ENCODE measurements around the gene RBM17. TPM values are rescaled to one million over a fixed set of nuclear protein-coding genes. Genes with fewer than 3 reads are reported as not detected.

The RBM17 gene
- total RNA-seq, 1 experiment from 2014 or later = 28.4 TPM

DNA sequence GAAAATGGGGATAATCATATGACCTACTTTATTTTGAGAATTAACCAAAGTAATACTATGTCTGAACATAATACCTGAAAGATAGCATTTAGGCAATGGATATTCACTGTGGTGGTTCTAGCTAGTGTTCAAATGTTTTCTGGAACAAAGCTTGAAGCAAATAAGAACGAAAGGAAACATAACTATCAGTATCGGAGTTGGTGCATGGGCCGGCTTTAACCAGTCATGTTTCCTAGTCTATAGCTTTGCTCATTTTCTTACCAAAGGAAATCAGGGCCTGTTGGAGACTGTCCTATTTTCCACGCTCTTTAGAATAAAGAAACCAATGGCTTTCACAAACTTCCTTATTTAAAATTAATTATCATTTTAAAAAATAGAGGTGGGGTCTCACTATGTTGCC, 35.5 kb upstream of the RBM17 start:
- peaks cover 6% of the 10 kb centered on the region; the same call in 1 of the 2 replicates for H3K4me1 ChIP-seq (ENCODE audit: insufficient read depth, low read length)
- no peak overlapping the region for H3K4me2 ChIP-seq (ENCODE audit: low read length)
- ChIA-PET POLR2A (ENCODE audit: unreplicated experiment) (no interaction called here), CTCF (no interaction called here)
- H3K27me3 ChIP-seq (ENCODE audit: low read length) = no peaks in the 10 kb centered on the region
- no peaks in the 10 kb centered on the region for H3F3A ChIP-seq (ENCODE audit: low read length, unreplicated experiment)
- no peaks in the 10 kb centered on the region for H3K79me2 ChIP-seq (ENCODE audit: low read length)
- DNase-seq (no peak), ATAC-seq (no peak)
- H3K27ac ChIP-seq (ENCODE audit: low read length) = no peak overlapping the region
- no peaks in the 10 kb centered on the region for H3K36me3 ChIP-seq (ENCODE audit: low read depth, low read length)
- no peaks in the 10 kb centered on the region for H3K9me3 ChIP-seq (ENCODE audit: low read length)
- intact Hi-C loops (cut with micrococcal nuclease) = loop anchor here (5.0 kb wide), 1 partner anchor 41 kb away; no protein-coding TSS in a partner anchor
- TF ChIP-seq EZH2phosphoT487 (IDR thresholded peaks at IDR 0.05; ENCODE audit: borderline replicate concordance, low read length) = no peak
- no peak for TF ChIP-seq EZH2 (IDR thresholded peaks at IDR 0.05; ENCODE audit: low read length, unreplicated experiment)
- TF ChIP-seq, protein P1, sequence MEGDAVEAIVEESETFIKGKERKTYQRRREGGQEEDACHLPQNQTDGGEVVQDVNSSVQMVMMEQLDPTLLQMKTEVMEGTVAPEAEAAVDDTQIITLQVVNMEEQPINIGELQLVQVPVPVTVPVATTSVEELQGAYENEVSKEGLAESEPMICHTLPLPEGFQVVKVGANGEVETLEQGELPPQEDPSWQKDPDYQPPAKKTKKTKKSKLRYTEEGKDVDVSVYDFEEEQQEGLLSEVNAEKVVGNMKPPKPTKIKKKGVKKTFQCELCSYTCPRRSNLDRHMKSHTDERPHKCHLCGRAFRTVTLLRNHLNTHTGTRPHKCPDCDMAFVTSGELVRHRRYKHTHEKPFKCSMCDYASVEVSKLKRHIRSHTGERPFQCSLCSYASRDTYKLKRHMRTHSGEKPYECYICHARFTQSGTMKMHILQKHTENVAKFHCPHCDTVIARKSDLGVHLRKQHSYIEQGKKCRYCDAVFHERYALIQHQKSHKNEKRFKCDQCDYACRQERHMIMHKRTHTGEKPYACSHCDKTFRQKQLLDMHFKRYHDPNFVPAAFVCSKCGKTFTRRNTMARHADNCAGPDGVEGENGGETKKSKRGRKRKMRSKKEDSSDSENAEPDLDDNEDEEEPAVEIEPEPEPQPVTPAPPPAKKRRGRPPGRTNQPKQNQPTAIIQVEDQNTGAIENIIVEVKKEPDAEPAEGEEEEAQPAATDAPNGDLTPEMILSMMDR (conservative IDR thresholded peaks at IDR 0.05; ENCODE audit: low read depth, low read length) = no peak
- H2AFZ ChIP-seq (ENCODE audit: low read length) = no peak overlapping the region
- no peak overlapping the region for H3K9ac ChIP-seq (ENCODE audit: low read length)
- H3K9me2 ChIP-seq (replicated peaks; ENCODE audit: low read length) = no peaks in the 10 kb centered on the region
- BruUV-seq (replicated peaks) = no TSS peak
- no peaks in the 10 kb centered on the region for H4K20me1 ChIP-seq (ENCODE audit: low read length)
- no peak overlapping the region for H3K4me3 ChIP-seq (ENCODE audit: low read length)

DNA sequence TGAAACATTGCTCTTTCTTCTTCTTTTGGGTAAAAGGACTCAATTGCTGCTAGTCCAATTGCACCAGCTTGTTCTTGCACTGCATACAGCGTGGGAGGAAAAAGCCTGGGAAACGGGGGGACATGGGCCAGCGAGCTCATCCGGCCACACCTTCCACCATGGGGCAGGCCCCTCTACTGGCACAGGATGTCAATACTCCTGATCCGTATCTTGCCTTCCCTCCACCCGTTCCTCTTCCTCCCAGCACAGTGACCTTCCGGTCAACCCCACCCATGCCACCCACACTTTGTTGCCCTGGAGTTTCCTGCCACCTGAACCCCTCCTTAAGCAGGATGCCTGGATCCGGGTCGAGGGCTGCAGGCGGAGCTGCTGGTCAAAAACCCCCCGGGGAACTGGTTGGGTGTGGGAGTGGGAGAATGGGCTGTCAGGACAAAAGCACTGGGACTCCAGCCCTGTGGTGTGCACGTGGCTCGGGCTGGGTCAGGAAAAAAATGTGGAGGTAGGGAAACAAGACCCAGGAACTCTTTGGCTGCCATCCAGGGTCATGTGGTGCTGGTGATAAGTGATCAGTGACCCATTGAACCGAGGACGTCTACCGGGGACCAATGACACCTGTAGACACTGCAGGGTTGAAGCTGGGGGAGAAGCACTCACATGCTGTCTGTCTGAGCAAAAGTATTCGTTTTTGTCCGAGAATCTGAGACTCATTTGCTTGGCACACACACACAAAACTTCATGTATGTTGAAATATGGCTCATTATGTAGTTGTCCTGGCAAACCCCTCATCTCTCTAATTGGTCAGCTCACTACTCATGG, 34.8 kb upstream of the RBM17 start:
- POLR2A ChIA-PET (ENCODE audit: unreplicated experiment) = no interaction called here
- CTCF ChIA-PET = no interaction called here
- no peaks in the 10 kb centered on the region for H3K79me2 ChIP-seq (ENCODE audit: low read length)
- no peaks in the 10 kb centered on the region for H3K9me2 ChIP-seq (replicated peaks; ENCODE audit: low read length)
- ATAC-seq = no peak
- no peaks in the 10 kb centered on the region for H3K27me3 ChIP-seq (ENCODE audit: low read length)
- H3K4me1 ChIP-seq (ENCODE audit: insufficient read depth, low read length) = peaks cover 6% of the 10 kb centered on the region; the same call in 1 of the 2 replicates
- no peak overlapping the region for H3K4me2 ChIP-seq (ENCODE audit: low read length)
- H3K9me3 ChIP-seq (ENCODE audit: low read length) = no peaks in the 10 kb centered on the region
- no peak overlapping the region for H3K9ac ChIP-seq (ENCODE audit: low read length)
- TF ChIP-seq, protein P1 (conservative IDR thresholded peaks at IDR 0.05; ENCODE audit: low read depth, low read length) = no peak
- intact Hi-C loops (cut with micrococcal nuclease) = loop anchor here (5.0 kb wide), 1 partner anchor 42 kb away; no protein-coding TSS in a partner anchor
- no peak overlapping the region for H2AFZ ChIP-seq (ENCODE audit: low read length)
- H4K20me1 ChIP-seq (ENCODE audit: low read length) = no peaks in the 10 kb centered on the region
- DNase-seq = no peak
- no peak overlapping the region for H3K4me3 ChIP-seq (ENCODE audit: low read length)
- no TSS peak for BruUV-seq (replicated peaks)
- no peak overlapping the region for H3K27ac ChIP-seq (ENCODE audit: low read length)
- H3F3A ChIP-seq (ENCODE audit: low read length, unreplicated experiment) = no peaks in the 10 kb centered on the region
- H3K36me3 ChIP-seq (ENCODE audit: low read depth, low read length) = no peaks in the 10 kb centered on the region

DNA sequence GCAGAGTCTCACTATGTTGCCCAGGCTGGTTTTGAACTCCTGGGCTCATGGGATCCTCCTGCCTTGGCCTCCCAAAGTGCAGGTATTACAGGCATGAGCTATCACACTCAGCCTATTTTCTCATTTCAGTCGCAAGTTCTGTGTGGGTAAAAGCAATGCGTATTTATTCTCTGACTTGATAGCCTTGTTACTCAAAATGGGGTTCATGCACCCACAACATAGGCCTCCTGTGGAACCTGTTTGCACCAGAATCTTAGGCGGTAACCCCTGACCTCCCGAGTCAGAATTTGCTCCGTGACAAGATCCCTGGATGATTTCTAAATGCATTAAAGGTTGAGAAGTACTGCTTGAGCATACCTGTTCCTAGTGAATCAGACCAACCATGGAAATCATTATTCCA, 34.0 kb upstream of the RBM17 start:
- TF ChIP-seq EZH2phosphoT487 (IDR thresholded peaks at IDR 0.05; ENCODE audit: borderline replicate concordance, low read length) (no peak), EZH2 (IDR thresholded peaks at IDR 0.05; ENCODE audit: low read length, unreplicated experiment) (no peak)
- TF ChIP-seq, protein P1 (conservative IDR thresholded peaks at IDR 0.05; ENCODE audit: low read depth, low read length) = no peak
- Histone ChIP-seq H3K36me3 (ENCODE audit: low read depth, low read length) (no peaks in the 10 kb centered on the region), H2AFZ (ENCODE audit: low read length) (no peak overlapping the region), H3K9ac (ENCODE audit: low read length) (no peak overlapping the region), H4K20me1 (ENCODE audit: low read length) (no peaks in the 10 kb centered on the region), H3K27me3 (ENCODE audit: low read length) (no peaks in the 10 kb centered on the region), H3K4me3 (ENCODE audit: low read length) (no peak overlapping the region), H3K9me3 (ENCODE audit: low read length) (no peaks in the 10 kb centered on the region), H3K9me2 (replicated peaks; ENCODE audit: low read length) (no peaks in the 10 kb centered on the region), H3K4me2 (ENCODE audit: low read length) (no peak overlapping the region), H3K4me1 (ENCODE audit: insufficient read depth, low read length) (peaks cover 6% of the 10 kb centered on the region; the same call in 1 of the 2 replicates), H3K79me2 (ENCODE audit: low read length) (no peaks in the 10 kb centered on the region), H3F3A (ENCODE audit: low read length, unreplicated experiment) (no peaks in the 10 kb centered on the region), H3K27ac (ENCODE audit: low read length) (no peak overlapping the region)
- no TSS peak for BruUV-seq (replicated peaks)
- POLR2A ChIA-PET (ENCODE audit: unreplicated experiment) = no interaction called here
- CTCF ChIA-PET = no interaction called here
- intact Hi-C loops (cut with micrococcal nuclease) = loop anchor here (5.0 kb wide), 1 partner anchor 43 kb away; no protein-coding TSS in a partner anchor
- DNase-seq = no peak
- no peak for ATAC-seq

Data from PC-3 (cell line).